H1 (cell line): Measurements from ENCODE around the gene AP2A1. TPM values are rescaled to one million over a fixed set of nuclear protein-coding genes. Genes with fewer than 3 reads are reported as not detected.

Experiments
- POLR2AphosphoS5 ChIP-seq: IDR thresholded peaks from 2 replicates; pipeline ENCODE4 v1.6.1; 2011; ENCODE audit warnings: low read depth, low read length
- TBP ChIP-seq: IDR thresholded peaks from 2 replicates; pipeline ENCODE4 v1.6.1; 2011; ENCODE audit warnings: low read depth, low read length, improper control_type of control experiment
- polyA plus RNA-seq, 7 experiments: library from polyadenylated mRNA; depleted of rRNA in 3 of 7; stranded (reverse) in 5 of 7; unstranded in 2 of 7; fragments of >200 nt in 5 of 7; fragments of 200-250 nt in 2 of 7; gene quantifications; 1 replicate in 5 of 7; 2 replicates in 1 of 7; 4 replicates in 1 of 7; pipeline versions ENCODE4 v1.2.1 to v1.2.3, GENCODE V29; 2011 to 2013; ENCODE audit warnings: missing spikeins in 2 of 7, mixed read lengths in 2 of 7
- total RNA-seq: library from RNA; stranded (reverse); fragmentation: NEBNext Ultra II Directional; extraction: Animal tissue kit (Norgen Biotek cat#: 25700); gene quantifications from 2 replicates; pipeline ENCODE4 v1.2.1, GENCODE V29; 2021
- TF ChIP-seq, protein P1 (sequence below): IDR thresholded peaks from 2 replicates; pipeline ENCODE4 v1.6.1; 2011; ENCODE audit warnings: low read length, improper control_type of control experiment

The AP2A1 gene
- total and polyA plus RNA-seq, 2 of the 8 experiments (the other 6 are each of a cell fraction or from before 2014, with no cell fraction given): 105 to 106 TPM

- TF ChIP-seq, protein P1, sequence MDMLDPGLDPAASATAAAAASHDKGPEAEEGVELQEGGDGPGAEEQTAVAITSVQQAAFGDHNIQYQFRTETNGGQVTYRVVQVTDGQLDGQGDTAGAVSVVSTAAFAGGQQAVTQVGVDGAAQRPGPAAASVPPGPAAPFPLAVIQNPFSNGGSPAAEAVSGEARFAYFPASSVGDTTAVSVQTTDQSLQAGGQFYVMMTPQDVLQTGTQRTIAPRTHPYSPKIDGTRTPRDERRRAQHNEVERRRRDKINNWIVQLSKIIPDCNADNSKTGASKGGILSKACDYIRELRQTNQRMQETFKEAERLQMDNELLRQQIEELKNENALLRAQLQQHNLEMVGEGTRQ: no peak
- TF ChIP-seq POLR2AphosphoS5 (no peak), TBP (no peak)
Observed at GRCh38 chr19:49840736-49841249, 74.0 kb downstream of the AP2A1 start (continued).
